HG03280 (cell line): ENCODE data around the gene PBX3.

ENCODE experiments used
- ATAC-seq: cut with Tn5 transposase; IDR thresholded peaks from one replicate; pipeline ENCODE4 v1.9.1; 2021; ENCODE audit warnings: mild to moderate bottlenecking, moderate library complexity; ENCODE audit not compliant: unreplicated experiment

Gene PBX3

GRCh38 chr9:125932012-125932411 lies 184.8 kb downstream of the PBX3 start:
- no peak for ATAC-seq

- no peak for ATAC-seq
These were observed 185.7 kb downstream of the PBX3 start for GRCh38 chr9:125932746-125933455.

DNA sequence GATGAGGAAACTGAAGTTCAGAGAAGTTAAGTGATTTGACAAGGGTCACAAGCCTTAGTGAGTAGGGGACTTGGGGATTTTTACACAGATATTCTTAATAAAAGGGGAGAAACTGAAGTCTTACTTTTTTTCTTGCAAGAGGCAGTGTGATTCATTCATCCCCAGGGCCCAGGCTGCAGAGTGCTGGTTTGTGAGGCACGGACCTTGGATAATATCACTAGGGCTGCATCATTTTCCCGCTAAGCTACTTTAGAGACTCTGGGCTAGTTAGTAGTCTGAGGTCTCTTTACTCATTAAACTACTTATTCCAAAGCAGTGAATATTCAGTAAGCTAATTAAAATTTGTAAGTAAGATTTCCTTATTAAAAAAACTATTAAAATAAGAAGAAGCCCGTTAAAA lies 195.0 kb downstream of the PBX3 start:
- ATAC-seq: no peak

DNA sequence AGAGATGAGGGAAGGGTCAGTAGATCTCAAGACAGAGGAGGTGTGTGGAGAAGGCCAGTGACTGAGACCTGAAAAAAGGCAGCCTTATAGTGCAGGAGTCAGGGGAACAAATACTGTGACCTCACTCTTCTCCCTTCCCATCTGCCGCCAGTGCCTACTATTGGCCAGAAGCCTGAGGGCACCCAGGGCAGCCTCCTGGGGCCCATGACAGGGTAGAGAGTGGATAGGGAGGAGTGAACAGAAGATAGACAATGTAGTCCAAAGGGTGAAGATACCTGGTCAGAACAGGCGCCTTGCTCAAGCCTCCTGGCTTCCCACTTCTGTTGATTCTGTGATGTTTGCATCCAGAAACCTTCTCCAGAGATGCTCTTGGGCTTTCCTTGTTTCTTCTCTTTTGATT lies 196.7 kb downstream of the PBX3 start:
- no peak for ATAC-seq

DNA sequence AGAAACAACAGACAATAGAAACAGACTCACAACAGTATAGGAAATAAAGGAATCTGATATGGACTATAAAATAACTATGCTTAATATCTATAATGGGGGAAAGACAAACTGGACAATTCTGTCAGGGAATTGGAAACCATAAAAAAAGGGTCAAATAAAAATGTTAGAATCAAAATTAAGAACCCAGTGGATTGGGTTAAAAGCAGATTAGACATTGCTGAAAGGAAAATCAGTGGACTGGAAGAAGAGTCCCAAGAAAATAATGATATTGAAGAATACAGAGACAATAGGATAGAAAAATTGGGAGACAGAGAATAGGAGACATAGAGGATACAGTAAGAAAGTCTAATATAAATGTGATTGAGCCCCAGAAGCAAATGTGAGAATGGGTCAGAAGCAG lies 199.2 kb downstream of the PBX3 start:
- no peak for ATAC-seq

- ATAC-seq: no peak
These were observed 201.9 kb downstream of the PBX3 start for GRCh38 chr9:125948887-125949596.

DNA sequence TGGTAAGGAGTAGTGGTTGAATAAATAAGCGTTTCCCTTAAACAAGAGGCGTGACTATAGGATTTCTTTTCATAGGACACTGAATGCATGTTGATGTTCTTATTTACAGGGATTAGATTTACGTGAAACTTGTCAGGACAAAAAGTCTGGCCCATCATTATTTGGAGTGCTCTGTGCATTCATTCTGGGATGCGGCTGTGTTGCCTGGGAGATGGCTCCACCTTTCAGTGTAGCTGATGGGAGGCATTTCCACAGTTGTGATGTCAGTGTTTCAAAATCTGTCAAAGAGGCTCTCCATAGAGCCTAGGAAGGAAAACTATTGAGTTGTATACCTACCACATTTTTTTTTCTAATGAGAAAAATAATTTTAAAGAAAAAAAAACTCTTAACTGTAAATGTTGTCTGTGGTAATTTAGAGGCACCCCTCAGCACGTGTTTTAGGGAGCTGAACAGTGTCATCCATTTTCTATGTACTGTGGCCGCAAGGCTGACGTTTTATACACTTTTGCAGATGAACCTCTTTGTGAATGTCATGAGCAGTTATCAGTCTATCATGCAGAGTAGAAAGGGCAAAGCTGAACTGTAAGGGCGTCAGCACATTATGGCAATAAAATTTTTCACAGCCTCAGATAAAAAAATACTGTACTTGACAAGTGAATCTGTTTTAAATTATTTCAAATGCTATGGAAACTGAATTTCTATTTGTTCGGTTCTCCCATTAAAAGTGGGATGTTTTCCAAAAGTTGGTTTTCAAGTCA lies 202.7 kb downstream of the PBX3 start:
- ATAC-seq: no peak

GRCh38 chr9:125950880-125951471 lies 203.8 kb downstream of the PBX3 start:
- ATAC-seq: no peak

- no peak for ATAC-seq
These were observed 206.3 kb downstream of the PBX3 start for GRCh38 chr9:125953314-125954019.

- ATAC-seq: no peak
These were observed 208.9 kb downstream of the PBX3 start for GRCh38 chr9:125956102-125956501.

DNA sequence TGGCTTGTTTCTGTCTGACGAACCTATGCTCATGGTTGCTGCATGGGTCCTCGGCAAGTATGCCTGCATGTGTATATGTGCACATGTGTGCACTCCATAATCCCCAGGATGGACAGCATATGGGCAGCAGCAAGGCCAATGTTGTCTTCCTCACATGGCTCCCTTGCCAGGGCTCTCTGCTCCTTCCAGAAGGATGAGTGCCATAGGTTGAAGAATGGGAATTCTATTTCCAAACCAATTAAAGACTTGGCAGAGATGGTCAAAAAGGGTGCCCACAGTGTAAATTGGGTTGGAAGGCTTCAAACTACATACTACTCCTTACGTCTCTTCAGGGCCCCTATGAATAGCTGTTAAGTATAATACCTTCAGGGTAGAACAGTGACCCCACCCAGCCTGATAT lies 212.1 kb downstream of the PBX3 start:
- no peak for ATAC-seq

DNA sequence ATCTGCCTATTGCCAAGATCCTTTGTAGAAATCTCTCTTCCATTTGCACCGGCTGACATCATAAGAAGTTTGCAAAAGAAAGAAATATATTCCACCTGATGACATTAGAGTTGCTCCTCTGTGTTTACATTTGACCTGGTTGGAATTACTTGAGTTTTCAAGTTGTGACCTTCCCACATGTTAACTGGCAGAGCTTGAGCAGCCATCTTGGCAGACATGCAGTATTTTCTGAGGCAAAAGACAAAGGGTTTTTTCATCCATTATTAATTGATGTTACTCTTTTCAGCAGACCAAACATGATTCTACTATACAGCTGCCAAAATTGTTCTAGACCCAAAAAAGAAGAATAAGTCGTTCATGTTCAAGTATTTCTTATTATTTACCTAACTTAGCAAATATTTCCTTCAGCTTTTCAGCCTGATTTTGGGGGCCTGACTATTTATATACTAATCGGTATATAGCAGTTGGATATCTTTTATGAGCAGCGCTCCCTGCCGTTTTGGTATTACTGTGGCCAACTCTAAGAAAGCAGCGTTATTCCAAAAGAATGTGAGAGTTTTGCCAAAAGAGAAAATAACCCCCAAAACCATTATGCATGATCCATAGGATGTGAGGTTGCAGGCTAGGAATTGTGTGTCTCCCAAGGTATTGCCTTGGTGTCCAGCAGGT lies 212.9 kb downstream of the PBX3 start:
- ATAC-seq: no peak

DNA sequence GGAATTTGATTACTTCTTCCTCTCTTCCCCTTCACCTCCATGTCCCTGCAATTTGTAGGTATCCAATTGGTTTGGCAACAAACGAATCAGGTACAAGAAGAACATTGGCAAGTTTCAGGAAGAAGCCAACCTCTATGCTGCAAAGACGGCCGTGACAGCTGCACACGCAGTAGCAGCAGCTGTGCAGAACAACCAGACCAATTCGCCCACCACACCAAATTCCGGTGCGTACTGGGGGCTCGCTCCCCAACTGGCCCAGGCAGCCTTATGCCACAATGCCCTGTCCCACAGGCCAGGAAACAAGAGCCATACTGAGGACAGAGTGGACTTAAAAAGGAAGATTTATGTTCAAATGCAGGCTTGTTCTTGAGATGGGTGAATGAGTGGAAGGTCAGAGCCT lies 213.5 kb downstream of the PBX3 start:
- ATAC-seq: no peak

GRCh38 chr9:125961072-125961471 lies 213.9 kb downstream of the PBX3 start:
- no peak for ATAC-seq

GRCh38 chr9:125963932-125964331 lies 216.8 kb downstream of the PBX3 start:
- ATAC-seq: no peak

DNA sequence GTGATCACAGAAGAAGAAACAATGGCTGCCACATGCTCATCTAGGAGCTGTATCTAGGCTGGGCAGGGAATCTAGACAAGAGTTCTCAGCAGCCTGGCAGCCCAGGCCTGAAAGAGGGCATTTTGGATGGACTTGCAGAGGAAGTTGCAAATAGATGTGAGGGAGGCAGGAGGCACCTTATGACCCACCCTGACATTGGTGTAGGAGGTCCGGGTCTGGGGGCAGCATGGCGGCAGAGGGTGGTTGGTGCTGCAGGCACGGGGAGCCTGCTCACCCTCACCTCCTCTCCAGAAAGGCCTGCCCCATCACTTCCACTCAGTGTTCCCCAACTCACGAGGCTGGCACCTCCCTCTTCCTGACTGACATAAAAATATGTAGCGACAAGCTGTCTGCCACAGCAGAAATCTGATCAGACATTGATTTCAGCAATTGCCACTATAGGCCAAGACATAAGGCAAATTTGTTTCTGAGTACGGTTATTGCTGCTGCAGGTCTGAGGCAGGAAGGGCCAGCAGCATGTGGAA lies 217.6 kb downstream of the PBX3 start:
- ATAC-seq: no peak

- no peak for ATAC-seq
These were observed 218.3 kb downstream of the PBX3 start for GRCh38 chr9:125965477-125965876.

GRCh38 chr9:125966466-125966865 lies 219.3 kb downstream of the PBX3 start:
- ATAC-seq: no peak

- ATAC-seq: no peak
These were observed 220.0 kb downstream of the PBX3 start for GRCh38 chr9:125966959-125967711.
